Endothelial cell of umbilical vein (primary cell): ENCODE measurements around the gene HSCB. TPM values are rescaled to one million over a fixed set of nuclear protein-coding genes. Genes with fewer than 3 reads are reported as not detected.
A peak's percentile ranks its signal among the peaks of the same experiment; 100 is the strongest.

Experiments
- BruUV-seq: library from RNA; stranded (reverse); fragments of 400-500 nt; replicated peaks from 2 replicates; lab custom pipeline; 2021; lab: Mats Ljungman, UMichigan
- CTCF ChIA-PET: fragments of 300-600, 350-600 bp; sonication (Branson Sonifier 250); formaldehyde crosslinking; loops from one replicate; lab custom pipeline; 2021; ENCODE audit warnings: antibody characterized with exemption, inconsistent platforms; lab: Charles Lee
- POLR2A ChIA-PET: fragments of 300-600, 350-600 bp; sonication (Branson Sonifier 250); formaldehyde crosslinking; loops from one replicate; lab custom pipeline; 2021; ENCODE audit warnings: antibody characterized with exemption, inconsistent platforms; lab: Charles Lee
- DNase-seq: peaks from one replicate; pipeline ENCODE4 v3.0.0-alpha.2; 2011; ENCODE audit warnings: low read depth, low spot score
- FAIRE-seq: peaks from 2 replicates; lab custom pipeline; 2011; peaks lifted over from hg19 to GRCh38; lab: Jason Lieb, UNC
- H2AFZ ChIP-seq: 2 replicates; pipeline ENCODE4 v1.6.0; 2012; ENCODE audit warnings: low read depth, low read length, control low read depth, inconsistent platforms
- H3K27ac ChIP-seq: 2 replicates; pipeline ENCODE4 v1.5.1; 2011; ENCODE audit warnings: low read depth, mild to moderate bottlenecking, control low read depth, low read length, moderate library complexity; ENCODE audit not compliant: insufficient read depth
- H3K27me3 ChIP-seq, 2 experiments: 2 replicates each; pipeline versions ENCODE4 v1.6.0 to v1.6.1; 2011; ENCODE audit warnings: low read length in 2 of 2, mixed read lengths in 1 of 2; ENCODE audit not compliant: control insufficient read depth in 2 of 2, insufficient read depth in 2 of 2
- H3K36me3 ChIP-seq, 2 experiments: 2 replicates in 1 of 2; 3 replicates in 1 of 2; pipeline ENCODE4 v1.5.1; 2011; ENCODE audit warnings: low read length in 2 of 2, mild to moderate bottlenecking in 1 of 2, moderate library complexity in 1 of 2; ENCODE audit not compliant: control insufficient read depth in 2 of 2, insufficient read depth in 2 of 2; ENCODE audit errors: extremely low read depth in 1 of 2
- H3K4me1 ChIP-seq: 3 replicates; pipeline ENCODE4 v1.5.1; 2011; ENCODE audit warnings: mild to moderate bottlenecking, low read length; ENCODE audit not compliant: control insufficient read depth, insufficient read depth; ENCODE audit errors: extremely low read depth
- H3K4me2 ChIP-seq: 2 replicates; pipeline ENCODE4 v1.6.1; 2011; ENCODE audit warnings: low read length, control low read depth, mixed read lengths; ENCODE audit not compliant: insufficient read depth
- H3K4me3 ChIP-seq, 3 experiments: fragments of 200-600 bp in 1 of 3; sonication (generic), shearing (Covaris generic) in 1 of 3; replicated peaks in 1 of 3; 2 replicates each; pipeline ENCODE4 v1.5.1; 2011 to 2016; ENCODE audit warnings: control low read depth in 3 of 3, low read length in 3 of 3, mild to moderate bottlenecking in 2 of 3, inconsistent platforms in 1 of 3, low read depth in 1 of 3, moderate library complexity in 1 of 3; ENCODE audit not compliant: insufficient read depth in 1 of 3
- H3K79me2 ChIP-seq: 2 replicates; pipeline ENCODE4 v1.6.0; 2012; ENCODE audit warnings: low read length, inconsistent platforms; ENCODE audit not compliant: control insufficient read depth, insufficient read depth
- H3K9ac ChIP-seq: replicated peaks from 2 replicates; pipeline ENCODE3; 2011; ENCODE audit warnings: low read length, control low read depth; ENCODE audit not compliant: insufficient read depth; ENCODE audit errors: extremely low read depth
- H3K9me1 ChIP-seq: replicated peaks from 3 replicates; pipeline ENCODE4 v1.6.0; 2011; ENCODE audit warnings: mild to moderate bottlenecking, low read length; ENCODE audit not compliant: control insufficient read depth, insufficient read depth; ENCODE audit errors: extremely low read depth
- H3K9me3 ChIP-seq: replicated peaks from 2 replicates; pipeline ENCODE4 v1.5.1; 2012; ENCODE audit warnings: low read length, inconsistent platforms; ENCODE audit not compliant: control insufficient read depth, insufficient read depth
- H4K20me1 ChIP-seq: replicated peaks from 2 replicates; pipeline ENCODE3; 2011; ENCODE audit warnings: mild to moderate bottlenecking, low read length; ENCODE audit not compliant: control insufficient read depth, insufficient read depth; ENCODE audit errors: extremely low read depth
- JUN ChIP-seq: IDR thresholded peaks from 2 replicates; pipeline ENCODE4 v1.6.1; 2011; ENCODE audit warnings: borderline replicate concordance, low read depth; ENCODE audit not compliant: insufficient read length, insufficient read depth
- dilution Hi-C: fragments of 300-500 bp; cut with MboI; formaldehyde crosslinking; loops from one replicate; pipeline ENCODE4 v1.15.0; 2019; ENCODE audit warnings: low sequenced_read_pairs; ENCODE audit not compliant: extremely low pct_ligation_motif_present
- intact Hi-C: fragments of 100-400 bp; cut with micrococcal nuclease; formaldehyde crosslinking; loops from one replicate; pipeline ENCODE4 v1.10.0; 2022
- polyA plus RNA-seq, 4 experiments: library from polyadenylated mRNA; depleted of rRNA in 3 of 4; stranded (reverse) in 3 of 4; unstranded in 1 of 4; fragments of >200 nt; gene quantifications; 2 replicates each; pipeline versions ENCODE4 v1.2.1 to v1.2.3, GENCODE V29; 2011 to 2012; ENCODE audit warnings: missing spikeins in 1 of 4
- total RNA-seq: library from RNA; stranded (reverse); gene quantifications from 2 replicates; pipeline ENCODE4 v1.2.3, GENCODE V29; 2021
- TF ChIP-seq, protein P1 (sequence below), 2 donors: IDR thresholded peaks; 1 replicate in 1 of 2; 2 replicates in 1 of 2; pipeline ENCODE4 v1.5.1; 2011; ENCODE audit warnings: low read length in 2 of 2, mild to moderate bottlenecking in 2 of 2, moderate library complexity in 2 of 2, control low read depth in 1 of 2, inconsistent platforms in 1 of 2, low read depth in 1 of 2; ENCODE audit not compliant: insufficient read depth in 1 of 2; ENCODE audit errors: extremely low read depth in 1 of 2

The HSCB gene
- total and polyA plus RNA-seq, 2 donors (not counting 3 experiments of a cell fraction or from before 2014, with no cell fraction given): 18.4 to 20.3 TPM

DNA sequence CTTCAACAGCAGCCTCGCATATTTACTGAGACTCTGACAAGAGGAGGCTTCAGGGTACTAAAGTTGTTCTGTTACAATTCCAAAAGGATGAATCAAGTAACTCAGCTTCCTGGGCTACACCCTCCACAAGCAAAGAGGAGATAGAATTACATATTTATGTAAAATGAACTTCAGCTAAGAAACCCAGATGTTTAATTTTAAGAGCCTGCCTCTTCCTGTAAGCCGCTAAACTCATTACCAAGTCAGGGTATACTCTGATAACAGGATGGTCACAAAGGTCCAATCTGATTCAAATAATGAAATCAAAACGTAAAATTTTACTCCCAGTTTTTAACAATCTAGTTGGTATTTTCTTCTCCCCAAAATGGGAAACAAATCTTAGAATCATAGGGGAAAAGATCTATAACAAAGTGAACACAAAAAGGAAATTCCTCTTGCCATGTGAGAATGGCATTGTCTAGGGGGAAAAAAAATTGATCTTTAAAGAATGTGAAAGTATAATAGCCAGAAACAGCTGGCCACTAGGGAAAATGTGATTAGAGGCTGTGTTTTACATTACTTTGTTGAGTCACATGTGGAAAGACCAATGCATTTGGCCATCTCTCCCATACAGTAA is 31.2 kb upstream of the HSCB start:
- no TSS peak for BruUV-seq

More for the DNA sequence above, 31.2 kb upstream of the HSCB start:
- intact Hi-C loops (loop anchor here (1.0 to 2.0 kb wide), 4 partner anchors 31 to 88 kb away; partner anchors contain the start of genes HSCB and TTC28), dilution Hi-C loops (no loop called here)
- H3K4me2 ChIP-seq: peak overlapping the region; percentile 98
- ChIA-PET CTCF (interaction anchor here (0.9 to 2.1 kb wide), 6 partner anchors 20 to 535 kb away, joined by 3 to 6 read pairs (median 4); partner anchors contain the start of gene TTC28), POLR2A (interaction anchor here (1.1 kb wide), 1 partner anchor 89 kb away, joined by 4 read pairs; the partner anchor contains the start of gene XBP1)
- no peaks in the 10 kb centered on the region for H4K20me1 ChIP-seq
- H3K9me3 ChIP-seq: no peaks in the 10 kb centered on the region
- FAIRE-seq (peak; percentile 85), DNase-seq (peak; percentile 90)
- peaks cover 35% of the 10 kb centered on the region for H3K4me1 ChIP-seq
- H3K27ac ChIP-seq: peak overlapping the region; percentile 96
- H3K4me3 ChIP-seq: peak overlapping the region in 1 of 3 experiments; percentile 48
- peak overlapping the region; percentile 47 for H2AFZ ChIP-seq
- H3K79me2 ChIP-seq: no peaks in the 10 kb centered on the region
- TF ChIP-seq JUN: peak; percentile 38
- TF ChIP-seq, protein P1, sequence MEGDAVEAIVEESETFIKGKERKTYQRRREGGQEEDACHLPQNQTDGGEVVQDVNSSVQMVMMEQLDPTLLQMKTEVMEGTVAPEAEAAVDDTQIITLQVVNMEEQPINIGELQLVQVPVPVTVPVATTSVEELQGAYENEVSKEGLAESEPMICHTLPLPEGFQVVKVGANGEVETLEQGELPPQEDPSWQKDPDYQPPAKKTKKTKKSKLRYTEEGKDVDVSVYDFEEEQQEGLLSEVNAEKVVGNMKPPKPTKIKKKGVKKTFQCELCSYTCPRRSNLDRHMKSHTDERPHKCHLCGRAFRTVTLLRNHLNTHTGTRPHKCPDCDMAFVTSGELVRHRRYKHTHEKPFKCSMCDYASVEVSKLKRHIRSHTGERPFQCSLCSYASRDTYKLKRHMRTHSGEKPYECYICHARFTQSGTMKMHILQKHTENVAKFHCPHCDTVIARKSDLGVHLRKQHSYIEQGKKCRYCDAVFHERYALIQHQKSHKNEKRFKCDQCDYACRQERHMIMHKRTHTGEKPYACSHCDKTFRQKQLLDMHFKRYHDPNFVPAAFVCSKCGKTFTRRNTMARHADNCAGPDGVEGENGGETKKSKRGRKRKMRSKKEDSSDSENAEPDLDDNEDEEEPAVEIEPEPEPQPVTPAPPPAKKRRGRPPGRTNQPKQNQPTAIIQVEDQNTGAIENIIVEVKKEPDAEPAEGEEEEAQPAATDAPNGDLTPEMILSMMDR (IDR thresholded peaks at IDR 0.05; ENCODE audit: extremely low read depth in 1 of 2, insufficient read depth in 1 of 2, low read depth in 1 of 2, low read length in 2 of 2): no peak
- H3K9me1 ChIP-seq: no peaks in the 10 kb centered on the region
- H3K36me3 ChIP-seq: no peaks in the 10 kb centered on the region
- peak overlapping the region; percentile 78 for H3K9ac ChIP-seq
- no peaks in the 10 kb centered on the region for H3K27me3 ChIP-seq
